ENCODE measurements around the gene MAPK11.

GRCh38 chr22:50305923-50306566, 35.9 kb upstream of the MAPK11 start:
- TF ChIP-seq CTCF (IDR thresholded peaks at IDR 0.05) (no peak), EP300 (IDR thresholded peaks at IDR 0.05; ENCODE audit: low read depth) (no peak)

All from transverse colon (tissue), 3 donors.